NCI-H774 (cell line): ENCODE data around the gene KIRREL2.
"Not testable (repeated sequence)": the region's sequence is repeated elsewhere in the genome, so short reads cannot be mapped to it uniquely, and the experiment has no call there.

Experiments
- DNase-seq: peaks from one replicate; lab custom pipeline; 2025; lab: John Stamatoyannopoulos, UW

KIRREL2 gene

DNA sequence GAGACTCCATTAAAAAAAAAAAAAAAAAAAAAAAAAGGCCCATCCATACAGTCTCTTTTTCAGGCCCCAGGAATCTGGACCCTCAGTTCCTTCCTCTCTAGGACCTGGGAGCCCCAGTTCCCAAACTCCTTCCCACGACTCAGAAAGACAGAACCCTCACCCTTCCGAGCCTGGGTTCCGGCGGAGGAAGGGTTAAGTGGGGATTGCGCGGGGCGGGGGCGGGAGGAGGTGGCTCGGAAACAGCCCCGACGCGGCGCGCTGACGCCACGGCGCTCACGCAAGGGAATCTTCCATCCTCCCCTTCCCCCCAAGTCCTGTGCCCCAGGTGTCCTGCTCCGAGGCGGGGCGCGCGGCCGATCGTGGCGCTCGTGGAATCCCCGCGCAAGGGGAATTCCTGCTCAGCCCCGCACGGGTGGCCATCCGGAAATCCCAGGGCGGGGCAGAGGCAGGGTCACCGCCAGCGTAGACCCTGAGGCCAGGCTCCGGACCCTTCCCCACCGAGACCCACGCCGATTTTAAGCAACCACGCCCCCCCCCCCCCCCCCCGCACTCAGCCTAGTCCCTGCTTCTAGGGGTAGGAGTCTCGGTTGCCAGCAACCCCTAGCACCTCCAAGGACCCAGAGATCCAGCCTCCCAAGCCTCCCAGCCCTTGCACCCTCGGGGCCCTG lies 43.0 kb downstream of the KIRREL2 start:
- DNase-seq: peak; percentile 62

DNA sequence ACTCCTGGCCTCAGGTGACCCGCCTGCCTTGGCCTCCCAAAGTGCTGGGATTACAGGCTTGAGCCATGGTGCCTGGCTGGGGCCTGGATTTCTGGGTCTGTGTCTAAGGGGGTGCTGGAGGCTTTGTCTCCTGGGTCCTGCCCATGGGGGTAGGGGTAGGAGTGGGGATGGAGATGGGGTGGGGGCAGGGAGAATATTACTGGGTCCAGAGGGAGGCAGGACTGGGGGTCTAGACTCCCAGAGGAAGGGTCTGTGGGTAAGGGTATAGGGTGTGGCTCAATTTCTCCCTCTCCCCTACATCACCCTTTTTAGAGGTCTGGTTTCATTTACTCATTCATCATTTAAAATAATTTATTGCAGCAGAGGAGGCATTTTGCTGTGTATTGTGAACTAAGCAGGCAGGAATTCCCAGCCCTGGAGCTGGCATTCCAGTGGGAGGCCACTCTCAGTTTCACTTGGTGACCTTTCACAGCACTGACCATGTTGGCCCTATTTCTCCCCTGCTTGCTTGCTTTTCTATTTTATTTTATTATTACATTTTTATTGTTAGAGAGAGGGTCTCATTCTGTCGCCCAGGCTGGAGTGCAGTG lies 44.4 kb downstream of the KIRREL2 start:
- DNase-seq: no peak

DNA sequence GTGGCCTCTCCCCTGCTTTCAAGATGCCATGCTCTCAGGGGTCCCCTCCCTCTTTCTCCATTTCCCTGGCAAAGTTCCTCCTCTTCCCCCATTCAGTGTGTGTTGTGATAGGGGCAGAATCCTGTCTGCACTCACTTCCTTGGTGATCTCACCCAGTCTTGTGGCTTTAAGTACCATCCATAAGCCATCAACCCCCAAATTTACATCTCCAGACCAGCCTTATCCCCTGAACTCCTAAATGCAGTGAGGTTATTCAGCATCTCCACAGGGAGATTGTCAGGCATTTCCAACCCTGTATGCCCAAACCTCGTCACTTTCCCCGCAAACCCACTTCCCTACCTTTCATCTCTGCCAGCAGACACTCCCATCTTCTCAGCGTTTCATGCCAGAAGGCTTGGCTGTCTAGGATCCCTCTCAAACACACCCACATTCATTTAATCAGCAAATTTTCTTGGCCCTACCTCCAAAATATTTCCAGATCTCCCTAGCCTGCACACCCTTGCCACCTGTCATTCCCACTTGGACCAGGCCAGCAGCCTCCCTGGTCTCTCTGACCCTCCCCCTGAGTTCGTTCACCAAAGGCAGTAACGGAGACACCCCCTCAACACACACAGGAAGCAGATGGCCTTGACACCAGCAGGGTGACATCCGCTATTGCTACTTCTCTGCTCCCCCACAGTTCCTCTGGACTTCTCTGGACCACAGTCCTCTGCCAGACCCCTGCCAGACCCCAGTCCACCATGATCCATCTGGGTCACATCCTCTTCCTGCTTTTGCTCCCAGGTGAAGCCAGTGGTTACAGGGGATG lies 45.3 kb downstream of the KIRREL2 start, which contains the start of gene HCST:
TSS of gene HCST (plus strand) at position 676 of the 808 bp plus-strand sequence. CDS start at position 741, 65 bp downstream.
- DNase-seq: no peak

DNA sequence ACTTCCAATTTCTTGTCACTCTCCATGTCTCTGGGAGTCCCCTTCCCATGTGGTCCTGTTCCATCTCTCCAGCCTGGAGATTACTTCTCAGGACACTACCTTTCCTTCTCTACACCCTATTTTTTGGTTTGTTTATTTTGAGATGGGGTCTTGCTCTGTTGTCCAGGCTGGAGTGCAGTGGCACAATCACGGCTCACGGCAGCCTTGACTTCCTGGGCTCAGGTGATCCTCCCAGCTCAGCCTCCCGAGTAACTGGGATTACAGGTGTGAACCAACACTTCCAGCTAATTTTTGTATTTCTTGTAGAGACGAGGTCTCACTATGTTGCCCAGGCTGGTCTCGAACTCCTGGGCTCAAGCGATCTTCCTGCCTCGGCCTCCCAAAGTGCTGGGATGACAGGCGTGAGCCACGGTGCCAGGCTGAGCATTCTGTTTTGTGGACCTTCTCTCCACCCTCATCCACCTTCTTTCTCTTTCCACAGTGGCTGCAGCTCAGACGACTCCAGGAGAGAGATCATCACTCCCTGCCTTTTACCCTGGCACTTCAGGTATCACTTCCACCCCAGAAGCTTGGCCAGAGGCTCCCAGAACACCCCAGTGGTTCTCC lies 46.3 kb downstream of the KIRREL2 start:
- no peak for DNase-seq

DNA sequence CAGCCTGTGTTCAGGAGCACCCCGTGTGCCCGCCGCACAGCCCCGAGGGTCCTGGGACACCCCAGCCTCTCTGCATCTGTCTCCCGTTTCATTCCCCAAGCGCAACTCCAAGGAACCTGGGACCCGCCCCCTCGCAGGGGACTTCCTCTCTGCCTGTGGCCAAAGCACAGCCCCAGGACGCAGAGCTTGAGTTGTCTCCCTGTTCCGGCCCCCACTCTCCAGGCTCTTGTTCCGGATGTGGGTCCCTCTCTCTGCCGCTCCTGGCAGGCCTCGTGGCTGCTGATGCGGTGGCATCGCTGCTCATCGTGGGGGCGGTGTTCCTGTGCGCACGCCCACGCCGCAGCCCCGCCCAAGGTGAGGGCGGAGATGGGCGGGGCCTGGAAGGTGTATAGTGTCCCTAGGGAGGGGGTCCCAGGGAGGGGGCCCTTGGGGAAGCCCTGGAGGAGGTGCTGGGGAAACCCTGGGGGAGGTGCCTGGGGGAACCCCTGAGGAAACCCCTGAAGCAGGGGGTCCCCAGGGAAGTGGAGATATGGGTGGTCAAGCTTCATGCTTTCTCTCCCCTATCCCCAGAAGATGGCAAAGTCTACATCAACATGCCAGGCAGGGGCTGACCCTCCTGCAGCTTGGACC lies 47.0 kb downstream of the KIRREL2 start:
- peak; percentile 54 for DNase-seq

DNA sequence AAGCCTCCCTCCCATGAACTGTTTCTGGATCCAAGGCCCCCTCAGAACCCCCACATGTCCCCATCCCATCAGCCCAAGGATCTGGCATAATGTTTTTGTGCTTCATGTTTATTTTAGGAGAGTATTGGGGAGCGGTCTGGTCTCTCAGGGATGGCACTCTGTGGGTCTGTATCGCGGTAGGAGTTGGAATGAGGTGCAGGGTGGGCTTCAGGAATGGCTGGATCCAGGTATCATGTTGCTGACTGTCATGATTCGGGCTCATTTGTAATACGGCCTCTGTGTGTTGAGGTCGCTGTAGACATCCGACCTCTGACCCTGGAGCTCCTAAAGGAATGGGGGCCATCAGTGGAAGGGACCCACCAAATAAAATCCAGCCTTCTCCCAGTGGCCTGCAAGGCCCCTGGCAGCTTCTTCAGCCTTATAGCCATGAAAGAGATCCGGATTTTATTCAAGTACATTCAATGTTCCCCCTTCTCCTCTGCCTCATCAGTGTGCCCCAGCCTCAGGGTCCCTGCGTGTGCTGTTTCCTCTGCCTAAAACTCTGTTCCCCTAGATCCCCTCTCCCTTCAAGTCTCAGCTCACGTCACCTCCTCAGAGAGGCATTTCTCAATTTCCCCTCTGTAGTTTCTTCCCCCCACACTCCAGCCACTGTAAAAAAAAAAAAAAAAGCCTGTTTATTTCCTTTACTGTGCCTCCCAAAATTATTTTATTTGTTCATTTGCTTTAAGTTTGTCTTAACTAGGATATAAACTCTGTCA lies 47.8 kb downstream of the KIRREL2 start:
- DNase-seq: no peak

DNA sequence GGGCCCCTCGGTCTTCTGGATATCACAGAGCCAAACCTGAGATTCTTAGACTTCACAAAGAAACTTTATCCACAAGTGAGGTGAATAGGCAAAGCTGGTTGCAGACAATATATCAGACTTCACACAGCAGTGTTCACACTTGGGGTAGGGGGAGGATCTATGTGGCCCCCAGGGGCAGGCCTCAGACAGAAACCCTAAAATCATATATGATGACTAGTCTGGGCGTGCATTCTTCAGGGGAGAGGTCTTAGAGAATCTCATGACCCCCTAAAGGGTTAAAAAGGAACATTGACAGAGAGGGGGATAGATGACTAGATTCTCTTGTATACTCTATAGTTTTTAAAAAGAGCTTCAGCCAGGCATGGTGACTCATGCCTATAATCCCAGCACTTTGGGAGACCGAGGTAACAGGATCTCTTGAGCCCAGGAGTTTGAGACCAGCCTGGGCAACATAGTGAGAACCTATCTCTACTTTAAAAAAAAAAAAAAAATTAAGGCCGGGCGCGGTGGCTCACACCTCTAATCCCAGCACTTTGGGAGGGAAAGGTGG lies 48.5 kb downstream of the KIRREL2 start:
- DNase-seq: no peak

DNA sequence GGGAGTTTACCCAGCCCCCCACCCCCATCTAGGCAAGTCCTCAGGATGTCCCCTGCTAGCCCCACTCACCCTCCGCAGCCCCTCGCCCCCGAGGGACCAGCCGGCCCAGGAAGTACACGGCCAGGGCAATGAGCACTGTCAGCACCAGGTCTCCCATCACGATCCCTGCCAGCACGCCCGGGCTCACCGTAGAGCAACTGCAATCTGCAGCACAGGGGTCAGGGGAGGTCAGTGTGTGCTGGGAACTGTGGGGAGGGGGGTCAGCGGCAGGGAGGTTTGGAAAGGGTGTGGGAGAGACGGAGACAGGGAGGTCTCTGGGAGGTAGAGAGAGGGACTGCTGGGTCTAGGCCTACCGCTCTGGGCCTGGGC lies 50.6 kb downstream of the KIRREL2 start:
- no peak for DNase-seq

DNA sequence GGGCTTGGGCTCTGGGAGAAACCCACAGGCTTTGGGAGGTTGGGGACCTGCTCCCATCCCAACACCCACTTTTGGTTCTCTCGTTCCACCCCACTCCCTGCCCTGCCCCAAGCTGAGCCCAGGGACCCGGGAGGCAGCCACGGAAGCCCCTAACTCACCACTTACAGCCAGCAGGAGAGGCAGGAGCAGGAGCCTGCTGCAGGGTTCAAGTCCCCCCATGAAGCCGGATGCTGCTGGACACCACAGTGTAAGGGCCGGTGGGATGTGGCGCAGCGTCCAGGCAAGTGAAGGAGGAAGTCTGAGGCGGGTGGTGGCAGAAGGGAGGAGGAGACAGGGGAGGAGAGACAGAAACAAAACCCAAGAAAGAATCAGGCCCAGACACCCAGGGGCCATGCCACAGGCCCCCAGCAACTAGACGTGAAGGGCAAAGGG lies 51.3 kb downstream of the KIRREL2 start, which contains the start of gene TYROBP:
TSS of gene TYROBP (minus strand) at position 286 of the 432 bp plus-strand sequence. CDS start at position 219, 67 bp downstream.
- DNase-seq: no peak

DNA sequence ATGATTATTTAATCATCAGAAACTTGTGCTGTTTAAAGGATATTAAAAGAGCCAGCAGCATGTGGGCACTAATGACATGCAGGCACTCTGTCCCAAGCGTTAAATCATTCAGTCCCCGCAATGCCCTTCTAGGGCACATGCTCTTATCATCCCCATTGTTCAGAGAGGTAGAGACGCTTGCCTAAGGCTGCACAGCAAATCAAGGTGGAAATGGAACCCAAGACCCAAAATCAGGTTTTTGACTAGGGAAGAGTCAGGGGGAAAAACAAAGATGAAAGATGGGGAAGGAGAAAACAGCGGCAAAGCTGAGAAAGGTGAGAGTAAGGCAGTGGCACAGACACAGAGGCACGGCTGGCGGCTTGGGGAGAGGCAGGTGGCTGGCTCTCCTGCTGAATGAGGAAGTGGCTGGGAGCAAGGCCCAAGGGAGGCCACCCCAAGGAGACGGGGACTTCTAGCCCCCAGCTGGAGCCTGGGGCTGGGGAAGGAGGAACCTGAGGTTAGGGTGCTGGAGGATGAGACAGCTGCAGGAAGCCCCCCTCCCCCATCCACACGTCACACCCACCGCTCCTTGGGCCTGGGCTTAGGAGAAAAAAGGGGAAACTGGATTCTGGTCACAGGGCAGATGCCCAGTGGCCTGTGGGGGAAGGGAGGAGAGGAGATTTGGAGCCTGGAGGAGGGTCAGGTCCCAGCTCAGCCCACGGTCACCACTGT lies 52.4 kb downstream of the KIRREL2 start:
- DNase-seq: no peak

DNA sequence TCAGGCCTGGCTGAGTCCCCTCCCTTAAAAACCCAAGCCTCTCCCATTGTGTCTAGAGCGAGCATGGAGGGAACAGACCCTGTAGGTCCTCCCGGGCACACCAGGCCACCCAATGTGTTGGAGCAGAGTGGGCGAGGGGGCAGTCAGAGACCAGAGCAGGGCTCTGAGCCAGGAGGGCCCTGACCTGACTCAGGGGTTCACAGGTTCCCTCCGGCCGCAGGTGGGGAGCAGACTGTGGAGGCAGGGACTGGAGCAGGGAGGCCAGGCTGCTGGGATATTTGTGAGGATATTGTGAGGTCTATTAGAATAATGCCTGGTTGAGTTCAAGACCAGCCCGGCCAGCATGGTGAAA lies 52.9 kb downstream of the KIRREL2 start:
- no peak for DNase-seq

DNA sequence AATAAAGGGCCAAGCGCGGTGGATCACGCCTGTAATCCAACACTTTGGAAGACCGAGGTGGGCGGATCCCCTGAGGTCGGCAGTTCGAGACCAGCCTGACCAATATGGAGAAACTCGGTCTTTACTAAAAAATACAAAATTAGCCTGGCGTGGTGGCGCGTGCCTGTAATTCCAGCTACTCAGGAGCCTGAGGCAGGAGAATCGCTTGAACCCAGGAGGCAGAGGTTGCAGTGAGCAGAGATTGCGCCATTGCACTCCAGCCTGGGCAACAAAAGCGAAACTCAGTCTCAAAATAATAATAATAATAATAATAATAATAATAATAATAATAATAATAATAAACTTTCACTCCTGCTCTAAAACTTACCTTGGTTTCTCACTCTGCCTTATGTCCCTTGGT lies 53.6 kb downstream of the KIRREL2 start:
- DNase-seq: not testable (repeated sequence)

DNA sequence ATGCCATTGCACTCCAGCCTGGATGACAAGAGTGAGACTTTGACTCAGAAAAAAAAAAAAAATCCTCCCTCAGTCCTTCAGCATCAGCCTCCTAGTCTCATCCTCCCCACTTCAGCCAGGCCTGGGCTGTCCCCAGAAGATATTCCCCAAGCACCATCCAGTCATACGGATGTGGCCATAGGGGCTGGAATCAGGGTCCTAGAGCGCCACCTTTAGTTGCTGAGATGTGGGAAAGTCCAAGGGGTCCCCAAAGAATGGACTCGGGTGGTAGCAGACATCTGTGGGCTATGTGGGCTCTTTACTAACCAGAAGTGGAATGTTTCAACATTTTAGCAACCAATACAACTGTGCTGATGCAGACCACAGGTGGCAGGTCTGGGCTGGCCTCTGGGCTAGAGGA lies 54.5 kb downstream of the KIRREL2 start:
- DNase-seq: no peak

DNA sequence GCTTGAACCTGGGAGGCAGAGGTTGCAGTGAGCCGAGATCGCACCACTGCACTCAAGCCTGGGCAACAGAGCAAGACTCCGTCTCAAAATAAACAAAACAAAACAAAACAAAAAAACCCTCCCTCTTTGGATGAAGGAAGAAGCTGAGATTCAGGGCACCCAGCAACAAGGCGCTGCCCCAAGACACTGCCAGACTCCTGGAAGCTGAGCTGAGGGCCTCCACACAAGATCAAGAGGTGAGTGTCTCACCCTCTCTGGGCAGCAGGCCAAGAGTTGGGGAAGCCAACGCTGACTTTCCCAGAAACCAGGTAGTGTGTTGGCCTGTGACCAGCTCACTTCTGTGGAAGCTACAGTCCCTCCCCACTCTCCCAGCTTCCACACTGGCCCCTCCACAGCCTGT lies 55.1 kb downstream of the KIRREL2 start:
- no peak for DNase-seq

DNA sequence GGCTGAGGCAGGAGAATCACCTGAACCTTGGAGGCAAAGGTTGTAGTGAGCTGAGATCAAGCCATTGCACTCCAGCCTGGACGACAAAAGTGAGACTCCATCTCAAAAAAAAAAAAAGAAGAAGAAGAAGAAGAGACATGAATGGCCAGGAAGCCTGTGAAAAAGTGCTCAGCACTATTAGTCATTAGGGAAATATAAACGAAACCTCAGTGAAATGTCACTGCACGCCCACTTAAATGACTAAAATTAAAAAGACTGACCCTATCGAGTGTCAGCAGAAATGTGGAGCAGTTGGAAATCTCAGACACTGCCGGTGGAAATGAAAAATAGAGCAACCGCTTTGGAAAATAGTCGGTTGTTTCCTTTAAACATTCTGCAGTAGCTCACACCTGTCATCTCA lies 56.9 kb downstream of the KIRREL2 start:
- DNase-seq: no peak

DNA sequence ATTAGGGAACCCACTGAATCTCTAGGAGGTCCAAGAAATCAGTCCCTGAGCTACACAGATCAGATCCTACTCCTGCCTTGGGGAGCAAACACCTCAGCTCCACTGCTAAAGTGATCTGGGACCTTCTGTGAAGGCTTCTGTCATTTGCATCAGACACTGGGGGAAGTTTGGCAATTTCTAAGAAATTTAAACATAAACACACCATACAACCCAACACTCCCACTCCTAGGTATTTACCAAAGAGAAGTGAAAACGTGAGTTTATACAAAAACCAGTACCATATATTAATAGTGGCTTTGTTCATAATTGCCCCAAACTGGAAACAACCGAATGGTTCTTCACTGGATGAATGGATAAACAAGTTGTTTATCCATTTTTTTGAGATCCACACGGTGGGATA lies 58.7 kb downstream of the KIRREL2 start:
- DNase-seq: no peak
